Choroid plexus epithelial cell (primary cell): Measurements from ENCODE around the gene ASCL2.

Source experiments
- DNase-seq: peaks from one replicate; pipeline ENCODE4 v3.0.0-alpha.2; 2010; ENCODE audit warnings: low read depth
- H3K4me3 ChIP-seq: 2 replicates; pipeline ENCODE4 v1.5.1; 2011; ENCODE audit warnings: low read depth, mild to moderate bottlenecking, control low read depth, low read length, moderate library complexity
- CTCF ChIP-seq: conservative IDR thresholded peaks from 2 replicates; pipeline ENCODE4 v1.5.1; 2011; ENCODE audit warnings: low read depth, mild to moderate bottlenecking, control low read depth, inconsistent platforms, low read length, moderate library complexity

The ASCL2 gene

GRCh38 chr11:2312232-2313042 is 42.0 kb upstream of the ASCL2 start:
- TF ChIP-seq CTCF: no peak
- peak; percentile 10 for DNase-seq
- H3K4me3 ChIP-seq: no peak overlapping the region

DNA sequence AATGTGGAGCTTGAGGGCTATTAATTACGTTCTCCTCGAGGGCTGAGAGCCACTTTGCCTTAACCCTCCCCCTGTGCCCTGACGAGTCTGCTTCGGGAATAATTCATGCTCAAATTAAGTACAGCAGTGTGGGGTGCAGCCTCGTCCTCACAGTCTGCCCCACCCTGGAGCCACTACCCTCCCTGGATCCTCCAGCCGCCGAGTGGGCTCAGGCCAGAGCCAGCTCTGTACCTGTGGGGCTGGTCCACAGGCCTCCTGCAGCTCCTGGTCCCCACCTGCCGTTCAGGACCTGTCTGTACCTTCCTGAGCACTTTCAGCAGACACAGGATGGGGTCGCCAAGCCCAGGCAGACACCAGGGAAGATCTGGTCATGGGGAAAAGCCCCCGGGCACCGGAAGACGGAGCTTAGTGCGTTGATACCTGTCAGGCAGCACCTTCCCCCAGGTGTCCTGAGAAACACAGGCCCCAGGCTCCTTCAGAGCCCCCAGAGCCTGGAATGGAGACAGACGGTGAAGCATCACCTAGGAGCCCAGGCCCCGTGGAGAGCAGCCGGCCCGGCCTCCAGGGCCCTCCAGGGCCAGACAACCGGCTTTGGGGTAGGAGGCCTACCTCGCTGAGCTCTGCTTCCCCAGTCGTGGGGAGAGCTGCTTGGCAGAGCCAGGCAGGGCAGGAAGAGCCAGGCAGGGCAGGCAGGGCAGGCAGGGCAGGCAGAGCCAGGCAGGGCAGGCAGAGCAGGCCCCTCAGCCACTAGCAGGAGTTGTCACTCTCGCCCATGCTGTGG is 41.2 kb upstream of the ASCL2 start:
- no peak overlapping the region for H3K4me3 ChIP-seq
- no peak for DNase-seq
- no peak for TF ChIP-seq CTCF

- TF ChIP-seq CTCF: no peak
- no peak for DNase-seq
Observed at GRCh38 chr11:2310786-2311352, 40.5 kb upstream of the ASCL2 start.

DNA sequence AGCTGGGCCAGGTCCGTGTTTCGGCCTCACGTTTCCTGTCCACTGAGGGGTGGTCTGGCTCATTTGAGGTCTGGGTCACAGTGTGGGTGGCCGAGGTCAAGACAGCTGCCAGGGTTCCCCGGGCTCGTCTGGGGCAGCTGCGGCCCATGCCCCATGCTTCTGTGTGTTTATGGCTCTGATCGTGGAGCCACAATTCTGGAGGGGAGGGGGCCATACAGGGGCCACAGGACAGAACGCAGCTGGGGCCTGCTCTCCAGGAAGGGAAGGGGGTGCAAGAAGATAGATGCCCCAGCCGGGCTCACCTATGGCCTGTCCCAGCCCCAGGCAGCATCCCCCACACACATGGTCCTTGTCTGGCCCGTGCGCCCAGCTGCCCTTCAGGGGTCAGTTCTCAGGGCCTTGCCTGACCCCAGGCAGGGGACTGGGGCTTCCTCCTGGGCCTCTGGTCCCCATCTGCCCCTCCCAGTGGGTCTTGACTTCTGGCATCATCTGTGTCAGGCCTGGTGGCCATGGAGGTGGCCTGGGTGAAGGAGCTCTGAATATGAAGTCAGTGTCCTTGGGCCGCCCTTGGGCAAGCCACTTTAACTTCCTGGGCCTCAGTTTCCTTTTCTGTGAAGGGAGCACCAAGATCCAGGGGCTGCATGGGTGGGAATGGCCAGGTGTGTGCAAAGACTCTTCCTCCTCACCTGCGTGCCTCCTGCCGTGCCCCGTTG is 39.8 kb upstream of the ASCL2 start:
- no peak for DNase-seq
- no peak for TF ChIP-seq CTCF
- H3K4me3 ChIP-seq: no peak overlapping the region

More at GRCh38 chr11:2310786-2311352, 40.5 kb upstream of the ASCL2 start:
- H3K4me3 ChIP-seq: no peak overlapping the region

DNA sequence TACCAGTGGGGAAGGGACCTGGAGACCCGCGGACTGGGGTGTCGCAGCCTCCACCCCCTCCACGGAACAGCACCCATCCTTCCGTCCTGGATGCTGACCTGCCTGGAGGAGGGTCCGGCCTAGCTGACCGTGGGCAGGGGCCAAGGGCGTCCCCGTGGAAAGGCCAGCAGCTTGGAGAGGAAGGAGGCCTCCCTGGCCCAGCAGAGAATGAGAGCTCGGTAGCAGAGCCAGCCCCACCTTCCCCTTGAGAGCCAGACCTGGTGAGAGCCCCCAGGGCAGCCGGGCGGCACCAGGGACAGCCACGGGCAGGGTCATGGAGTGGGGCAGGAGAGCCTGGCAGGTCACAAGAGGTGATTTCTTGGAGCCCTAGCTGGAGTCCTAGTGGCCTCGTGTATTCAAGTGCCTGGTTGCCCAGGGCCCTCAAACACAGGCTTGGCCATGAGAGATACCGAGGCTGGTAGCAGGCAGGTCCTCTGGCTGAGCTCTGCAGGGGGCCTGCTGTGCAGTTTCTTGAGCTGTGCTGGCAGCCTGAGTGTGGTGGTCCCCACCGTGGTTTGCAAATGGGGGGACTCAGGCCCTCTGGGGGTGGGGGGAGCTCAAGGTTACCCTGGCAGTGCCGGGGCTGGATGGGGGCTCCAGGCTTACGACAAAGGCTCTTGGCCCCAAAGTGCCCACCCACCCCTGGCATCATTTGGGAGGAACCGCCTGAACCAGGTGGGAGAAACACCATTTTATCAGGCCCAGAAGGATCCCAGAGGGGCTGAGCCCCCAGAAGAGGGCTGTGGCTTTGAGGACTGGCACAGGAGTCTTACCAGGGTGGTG is 39.1 kb upstream of the ASCL2 start:
- no peak for TF ChIP-seq CTCF

DNA sequence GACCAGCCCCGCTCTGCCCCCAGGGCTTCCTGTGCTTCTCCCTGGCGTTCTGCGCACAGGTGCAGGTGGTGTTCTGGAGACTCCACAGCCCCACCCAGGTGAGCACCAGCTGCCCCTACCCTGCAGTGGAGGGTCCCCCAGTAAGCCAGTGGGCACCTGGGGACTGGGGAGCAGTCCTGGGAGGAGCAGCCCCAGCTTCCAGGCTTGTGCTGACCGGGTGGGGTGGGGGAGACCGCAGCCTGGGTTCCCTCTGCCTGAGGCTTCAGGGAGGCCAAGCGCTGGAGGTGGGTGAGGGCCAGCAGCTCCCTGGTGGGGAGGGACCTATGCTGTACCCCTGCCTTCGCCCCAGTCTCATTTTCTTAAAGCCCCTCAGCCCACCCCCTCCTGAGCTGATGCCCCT is 38.3 kb upstream of the ASCL2 start:
- no peak for DNase-seq
- H3K4me3 ChIP-seq: no peak overlapping the region
- TF ChIP-seq CTCF: no peak

More for the DNA sequence above, 39.1 kb upstream of the ASCL2 start:
- DNase-seq: no peak
- no peak overlapping the region for H3K4me3 ChIP-seq
